K562 (cell line): ENCODE measurements around the gene ARHGAP42. TPM values are rescaled to one million over a fixed set of nuclear protein-coding genes. Genes with fewer than 3 reads are reported as not detected.

Source experiments
- DDX20 ChIP-seq: fragments of 450-650 bp; IDR thresholded peaks from 2 replicates; pipeline ENCODE4 v1.6.1; 2016; ENCODE audit warnings: missing genetic modification characterization, low read depth, mild to moderate bottlenecking, missing compliant biosample characterization, moderate library complexity
- GTF2F1 ChIP-seq: IDR thresholded peaks from 2 replicates; pipeline ENCODE4 v1.6.1; 2011; ENCODE audit warnings: low read depth, low read length, improper control_type of control experiment
- NR3C1 ChIP-seq: sonication (generic); formaldehyde crosslinking; IDR thresholded peaks from 2 replicates; pipeline ENCODE4 v1.8.1; 2022; ENCODE audit warnings: missing genetic modification reagents
- SAFB2 ChIP-seq: fragments of 200-400 bp; formaldehyde crosslinking; IDR thresholded peaks from 2 replicates; pipeline ENCODE4 v1.6.1; 2018; ENCODE audit warnings: borderline replicate concordance, low read length, low read depth, moderate library complexity; ENCODE audit not compliant: severe bottlenecking
- polyA plus RNA-seq, 8 experiments: library from polyadenylated mRNA; depleted of rRNA in 4 of 8; stranded (reverse) in 5 of 8; unstranded in 3 of 8; fragments of >200 nt; fragmentation: Nextera tagmentation in 2 of 8; fragmentation: Illumina TruSeq in 1 of 8; extraction: Ambion mirVana in 2 of 8; extraction: Trizol in 1 of 8; gene quantifications; 2 replicates each; pipeline versions ENCODE4 v1.2.1 to v1.2.3, GENCODE V29; 2011 to 2014; ENCODE audit warnings: inconsistent platforms in 1 of 8, missing spikeins in 1 of 8
- small RNA-seq: library from RNA; depleted of rRNA; stranded (forward); fragments of <200 nt; gene quantifications from one replicate; pipeline ENCODE3, GENCODE V24; 2014
- total RNA-seq, 7 experiments: library from RNA; depleted of rRNA in 6 of 7; stranded (reverse); fragments of >200 nt in 6 of 7; fragmentation: Illumina TruSeq in 2 of 7; extraction: Trizol in 2 of 7; gene quantifications; 2 replicates each; pipeline versions ENCODE4 v1.2.1 to v1.2.3, GENCODE V29; 2011 to 2021; ENCODE audit warnings: low replicate concordance in 1 of 7
- TF ChIP-seq, protein P1 (sequence below): fragments of 450-650 bp; IDR thresholded peaks from 2 replicates; pipeline ENCODE4 v1.6.1; 2016
- TF ChIP-seq, protein P2 (sequence below): fragments of 450-650 bp; IDR thresholded peaks from one replicate; pipeline ENCODE4 v1.6.1; 2018; ENCODE audit warnings: mild to moderate bottlenecking, moderate library complexity; ENCODE audit not compliant: partially characterized antibody

ARHGAP42 gene
- total and polyA plus RNA-seq, 9 of the 15 experiments (the other 6 are each of a cell fraction or from before 2014, with no cell fraction given): 0.95 to 6.1 (median 2.4) TPM

DNA sequence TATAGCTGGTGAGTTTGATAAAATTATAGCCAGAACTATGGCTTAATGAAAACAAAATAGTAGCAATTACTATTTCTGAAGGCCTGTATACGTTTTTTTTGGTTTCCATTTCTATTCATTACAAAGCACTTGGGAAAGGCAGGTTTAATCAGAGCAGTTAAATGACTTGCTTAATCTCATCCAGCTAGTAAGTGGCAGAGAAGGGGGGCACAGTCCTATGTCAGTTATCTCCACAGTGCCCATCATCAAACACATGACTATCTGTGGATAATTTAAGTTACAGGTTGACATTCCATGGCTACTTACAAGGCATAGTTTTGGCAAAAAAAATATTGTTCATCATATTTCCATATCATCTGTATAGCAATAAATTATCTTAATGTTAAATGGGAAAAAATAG is 348.8 kb downstream of the ARHGAP42 start (continued):
- TF ChIP-seq, protein P1, sequence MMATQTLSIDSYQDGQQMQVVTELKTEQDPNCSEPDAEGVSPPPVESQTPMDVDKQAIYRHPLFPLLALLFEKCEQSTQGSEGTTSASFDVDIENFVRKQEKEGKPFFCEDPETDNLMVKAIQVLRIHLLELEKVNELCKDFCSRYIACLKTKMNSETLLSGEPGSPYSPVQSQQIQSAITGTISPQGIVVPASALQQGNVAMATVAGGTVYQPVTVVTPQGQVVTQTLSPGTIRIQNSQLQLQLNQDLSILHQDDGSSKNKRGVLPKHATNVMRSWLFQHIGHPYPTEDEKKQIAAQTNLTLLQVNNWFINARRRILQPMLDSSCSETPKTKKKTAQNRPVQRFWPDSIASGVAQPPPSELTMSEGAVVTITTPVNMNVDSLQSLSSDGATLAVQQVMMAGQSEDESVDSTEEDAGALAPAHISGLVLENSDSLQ: no peak
- TF ChIP-seq NR3C1 (no peak), SAFB2 (no peak), DDX20 (tag) (no peak), GTF2F1 (no peak)
- TF ChIP-seq, protein P2, sequence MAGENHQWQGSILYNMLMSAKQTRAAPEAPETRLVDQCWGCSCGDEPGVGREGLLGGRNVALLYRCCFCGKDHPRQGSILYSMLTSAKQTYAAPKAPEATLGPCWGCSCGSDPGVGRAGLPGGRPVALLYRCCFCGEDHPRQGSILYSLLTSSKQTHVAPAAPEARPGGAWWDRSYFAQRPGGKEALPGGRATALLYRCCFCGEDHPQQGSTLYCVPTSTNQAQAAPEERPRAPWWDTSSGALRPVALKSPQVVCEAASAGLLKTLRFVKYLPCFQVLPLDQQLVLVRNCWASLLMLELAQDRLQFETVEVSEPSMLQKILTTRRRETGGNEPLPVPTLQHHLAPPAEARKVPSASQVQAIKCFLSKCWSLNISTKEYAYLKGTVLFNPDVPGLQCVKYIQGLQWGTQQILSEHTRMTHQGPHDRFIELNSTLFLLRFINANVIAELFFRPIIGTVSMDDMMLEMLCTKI: no peak

Small RNAs within 50 kb of the gene (small RNA-seq; reads per million reads assigned to genes)
- gene RN7SL222P: not detected
